Kidney glomerular epithelial cell (primary cell): ENCODE results near the gene GJB4.
"Not testable (repeated sequence)": the region's sequence is repeated elsewhere in the genome, so short reads cannot be mapped to it uniquely, and the experiment has no call there.

Experiments
- DNase-seq: peaks from one replicate; lab custom pipeline; 2025; lab: John Stamatoyannopoulos, UW

GJB4 gene

GRCh38 chr1:34759503-34760357, at the start of gene GJB4:
Gene GJB4 (plus strand): TSS chr1:34759740. CDS start chr1:34761255, 1,515 bp downstream.
- no peak for DNase-seq

GRCh38 chr1:34710812-34711211, 48.7 kb upstream of the GJB4 start:
- no peak for DNase-seq

GRCh38 chr1:34711485-34711884, 48.1 kb upstream of the GJB4 start:
- DNase-seq, result no peak

- DNase-seq, result no peak
Measured at GRCh38 chr1:34712007-34712688, 47.4 kb upstream of the GJB4 start.

GRCh38 chr1:34713443-34713842, 46.1 kb upstream of the GJB4 start:
- no peak for DNase-seq

GRCh38 chr1:34714386-34714785, 45.2 kb upstream of the GJB4 start:
- no peak for DNase-seq

- DNase-seq, result no peak
Measured at GRCh38 chr1:34715139-34715538, 44.4 kb upstream of the GJB4 start.

GRCh38 chr1:34721241-34721640, 38.3 kb upstream of the GJB4 start:
- no peak for DNase-seq

- DNase-seq, result no peak
Measured at GRCh38 chr1:34721646-34722355, 37.7 kb upstream of the GJB4 start.

- no peak for DNase-seq
Measured at GRCh38 chr1:34726861-34727260, 32.7 kb upstream of the GJB4 start.

- DNase-seq, result no peak
Measured at GRCh38 chr1:34730485-34730884, 29.1 kb upstream of the GJB4 start.

- not testable (repeated sequence) for DNase-seq
Measured at GRCh38 chr1:34732831-34733230, 26.7 kb upstream of the GJB4 start.

- no peak for DNase-seq
Measured at GRCh38 chr1:34736692-34737091, 22.8 kb upstream of the GJB4 start.

GRCh38 chr1:34737236-34737635, 22.3 kb upstream of the GJB4 start:
- DNase-seq, result not testable (repeated sequence)

- no peak for DNase-seq
Measured at GRCh38 chr1:34739613-34740012, 19.9 kb upstream of the GJB4 start.

GRCh38 chr1:34740161-34740868, 19.2 kb upstream of the GJB4 start:
- DNase-seq, result no peak

GRCh38 chr1:34742667-34743270, 16.8 kb upstream of the GJB4 start:
- peak; percentile 67 for DNase-seq

- DNase-seq, result no peak
Measured at GRCh38 chr1:34743775-34744174, 15.8 kb upstream of the GJB4 start.

- no peak for DNase-seq
Measured at GRCh38 chr1:34744851-34745250, 14.7 kb upstream of the GJB4 start.

- no peak for DNase-seq
Measured at GRCh38 chr1:34745666-34746065, 13.9 kb upstream of the GJB4 start.

GRCh38 chr1:34746101-34746500, 13.4 kb upstream of the GJB4 start:
- no peak for DNase-seq
